Gastroesophageal sphincter (tissue), 3 donors: ENCODE data around the gene PCDHB4.
"Not testable (repeated sequence)": the region's sequence is repeated elsewhere in the genome, so short reads cannot be mapped to it uniquely, and the experiment has no call there.

Experiments used
- EP300 ChIP-seq: sonication (generic); formaldehyde crosslinking; IDR thresholded peaks from one replicate; pipeline ENCODE4 v1.6.1; 2017; ENCODE audit warnings: antibody characterized with exemption, mild to moderate bottlenecking
- POLR2A ChIP-seq, 2 donors: fragments of 450-650 bp; IDR thresholded peaks; one replicate each; pipeline ENCODE4 v1.6.1; 2017; ENCODE audit warnings: antibody characterized with exemption in 2 of 2, mild to moderate bottlenecking in 2 of 2, moderate library complexity in 1 of 2
- POLR2AphosphoS5 ChIP-seq: sonication (generic); formaldehyde crosslinking; IDR thresholded peaks from one replicate; pipeline ENCODE4 v1.6.1; 2017; ENCODE audit warnings: antibody characterized with exemption
- TF ChIP-seq, protein P1 (sequence below), 4 experiments: fragments of 200-600 bp in 2 of 4; fragments of 450-650 bp in 2 of 4; sonication (generic) in 1 of 4; IDR thresholded peaks; one replicate each; pipeline ENCODE4 v1.5.1; 2017 to 2019; ENCODE audit warnings: antibody characterized with exemption in 4 of 4, mild to moderate bottlenecking in 2 of 4, moderate library complexity in 2 of 4

- TF ChIP-seq POLR2A (IDR thresholded peaks at IDR 0.05); POLR2AphosphoS5; EP300: not testable (repeated sequence)
- TF ChIP-seq, protein P1, sequence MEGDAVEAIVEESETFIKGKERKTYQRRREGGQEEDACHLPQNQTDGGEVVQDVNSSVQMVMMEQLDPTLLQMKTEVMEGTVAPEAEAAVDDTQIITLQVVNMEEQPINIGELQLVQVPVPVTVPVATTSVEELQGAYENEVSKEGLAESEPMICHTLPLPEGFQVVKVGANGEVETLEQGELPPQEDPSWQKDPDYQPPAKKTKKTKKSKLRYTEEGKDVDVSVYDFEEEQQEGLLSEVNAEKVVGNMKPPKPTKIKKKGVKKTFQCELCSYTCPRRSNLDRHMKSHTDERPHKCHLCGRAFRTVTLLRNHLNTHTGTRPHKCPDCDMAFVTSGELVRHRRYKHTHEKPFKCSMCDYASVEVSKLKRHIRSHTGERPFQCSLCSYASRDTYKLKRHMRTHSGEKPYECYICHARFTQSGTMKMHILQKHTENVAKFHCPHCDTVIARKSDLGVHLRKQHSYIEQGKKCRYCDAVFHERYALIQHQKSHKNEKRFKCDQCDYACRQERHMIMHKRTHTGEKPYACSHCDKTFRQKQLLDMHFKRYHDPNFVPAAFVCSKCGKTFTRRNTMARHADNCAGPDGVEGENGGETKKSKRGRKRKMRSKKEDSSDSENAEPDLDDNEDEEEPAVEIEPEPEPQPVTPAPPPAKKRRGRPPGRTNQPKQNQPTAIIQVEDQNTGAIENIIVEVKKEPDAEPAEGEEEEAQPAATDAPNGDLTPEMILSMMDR (IDR thresholded peaks at IDR 0.05) = not testable (repeated sequence)
These were observed 30.5 kb downstream of the PCDHB4 start for GRCh38 chr5:141152096-141152495.
